H9 (cell line): ENCODE measurements around the gene ERC1. TPM values are rescaled to one million over a fixed set of nuclear protein-coding genes. Genes with fewer than 3 reads are reported as not detected.

ENCODE experiments used
- DNase-seq: peaks from one replicate; pipeline ENCODE4 v3.0.0-alpha.2; 2017
- H2AFZ ChIP-seq: one replicate; pipeline ENCODE4 v1.6.1; 2013; ENCODE audit warnings: mild to moderate bottlenecking, low read length, control low read depth, moderate library complexity
- H2AK5ac ChIP-seq: 2 replicates; pipeline ENCODE4 v1.6.1; 2013; ENCODE audit warnings: low read length, control low read depth, mixed read lengths; ENCODE audit not compliant: insufficient read length
- H2BK120ac ChIP-seq: one replicate; pipeline ENCODE4 v1.6.1; 2013; ENCODE audit warnings: low read depth, mild to moderate bottlenecking, low read length, control low read depth, inconsistent platforms; ENCODE audit not compliant: poor library complexity, severe bottlenecking
- H2BK12ac ChIP-seq: 2 replicates; pipeline ENCODE4 v1.6.1; 2013; ENCODE audit warnings: low read length, control low read depth, mixed read lengths, low read depth; ENCODE audit not compliant: insufficient read length
- H2BK15ac ChIP-seq: 2 replicates; pipeline ENCODE4 v1.6.1; 2013; ENCODE audit warnings: low read depth, low read length, control low read depth
- H2BK20ac ChIP-seq: one replicate; pipeline ENCODE4 v1.6.1; 2013; ENCODE audit warnings: low read depth, mild to moderate bottlenecking, low read length, control low read depth, inconsistent platforms; ENCODE audit not compliant: poor library complexity, severe bottlenecking
- H2BK5ac ChIP-seq: 2 replicates; pipeline ENCODE4 v1.6.1; 2013; ENCODE audit warnings: low read length, control low read depth, mixed read lengths; ENCODE audit not compliant: insufficient read length
- H3K14ac ChIP-seq: 2 replicates; pipeline ENCODE4 v1.6.1; 2013; ENCODE audit warnings: low read length, control low read depth; ENCODE audit not compliant: insufficient read depth
- H3K18ac ChIP-seq: 2 replicates; pipeline ENCODE4 v1.6.1; 2013; ENCODE audit warnings: low read depth, mild to moderate bottlenecking, mixed read lengths, low read length, control low read depth; ENCODE audit not compliant: insufficient read length
- H3K23ac ChIP-seq: 2 replicates; pipeline ENCODE4 v1.6.1; 2013; ENCODE audit warnings: low read length, control low read depth, mixed read lengths, low read depth; ENCODE audit not compliant: insufficient read length
- H3K23me2 ChIP-seq: 2 replicates; pipeline ENCODE4 v1.6.1; 2013; ENCODE audit warnings: low read depth, mild to moderate bottlenecking, mixed read lengths, low read length, control low read depth; ENCODE audit not compliant: insufficient read length, poor library complexity, severe bottlenecking
- H3K27ac ChIP-seq: 2 replicates; pipeline ENCODE4 v1.5.1; 2013; ENCODE audit warnings: low read length, control low read depth, mixed read lengths, low read depth; ENCODE audit not compliant: insufficient read length
- H3K27me3 ChIP-seq: 2 replicates; pipeline ENCODE4 v1.6.1; 2013; ENCODE audit warnings: low read length, control low read depth, inconsistent platforms; ENCODE audit not compliant: insufficient read depth
- H3K4ac ChIP-seq: 2 replicates; pipeline ENCODE4 v1.6.1; 2013; ENCODE audit warnings: low read depth, mild to moderate bottlenecking, control low read depth, inconsistent platforms, low read length, moderate library complexity
- H3K4me1 ChIP-seq: 2 replicates; pipeline ENCODE4 v1.6.1; 2013; ENCODE audit warnings: low read length, control low read depth, inconsistent platforms; ENCODE audit not compliant: insufficient read depth
- H3K4me2 ChIP-seq: 2 replicates; pipeline ENCODE4 v1.6.1; 2013; ENCODE audit warnings: low read length, control low read depth, mixed read lengths; ENCODE audit not compliant: insufficient read length, insufficient read depth
- H3K56ac ChIP-seq: 2 replicates; pipeline ENCODE4 v1.6.1; 2013; ENCODE audit warnings: low read depth, mild to moderate bottlenecking, mixed read lengths, low read length, control low read depth; ENCODE audit not compliant: insufficient read length
- H3K79me1 ChIP-seq: 2 replicates; pipeline ENCODE4 v1.6.1; 2013; ENCODE audit warnings: low read depth, mild to moderate bottlenecking, moderate library complexity, low read length, control low read depth, inconsistent platforms; ENCODE audit not compliant: insufficient read depth, poor library complexity, severe bottlenecking
- H3K79me2 ChIP-seq: 2 replicates; pipeline ENCODE4 v1.6.1; 2013; ENCODE audit warnings: low read length, control low read depth, inconsistent platforms; ENCODE audit not compliant: insufficient read depth
- H3K9ac ChIP-seq: 2 replicates; pipeline ENCODE4 v1.6.1; 2013; ENCODE audit warnings: low read length, control low read depth, mixed read lengths; ENCODE audit not compliant: insufficient read length; ENCODE audit errors: extremely low read depth
- H3K9me3 ChIP-seq: one replicate; pipeline ENCODE4 v1.6.1; 2013; ENCODE audit warnings: low read depth, low read length, inconsistent platforms; ENCODE audit not compliant: control insufficient read depth
- H3T11ph ChIP-seq: one replicate; pipeline ENCODE4 v1.6.1; 2013; ENCODE audit warnings: mild to moderate bottlenecking, low read length, control low read depth, inconsistent platforms
- H4K20me1 ChIP-seq: one replicate; pipeline ENCODE4 v1.6.1; 2013; ENCODE audit not compliant: control insufficient read depth, insufficient read length, insufficient read depth
- H4K5ac ChIP-seq: 2 replicates; pipeline ENCODE4 v1.6.1; 2013; ENCODE audit warnings: low read depth, mild to moderate bottlenecking, mixed read lengths, low read length, control low read depth; ENCODE audit not compliant: insufficient read length
- H4K8ac ChIP-seq: replicated peaks from 2 replicates; pipeline ENCODE4 v1.6.1; 2013; ENCODE audit warnings: low read length, control low read depth, mixed read lengths, low read depth; ENCODE audit not compliant: insufficient read length
- H4K91ac ChIP-seq: 2 replicates; pipeline ENCODE4 v1.6.1; 2013; ENCODE audit warnings: low read depth, mild to moderate bottlenecking, moderate library complexity, mixed read lengths, low read length, control low read depth; ENCODE audit not compliant: insufficient read length
- H3K27ac Mint-ChIP-seq, 3 experiments: 2 replicates in 2 of 3; 3 replicates in 1 of 3; pipeline ENCODE4 v1.8.0; 2020 to 2021; ENCODE audit warnings: mixed read lengths in 3 of 3, mild to moderate bottlenecking in 1 of 3, moderate library complexity in 1 of 3
- H3K27me3 Mint-ChIP-seq: 2 replicates; pipeline ENCODE4 v1.8.0; 2021; ENCODE audit warnings: low read depth, mild to moderate bottlenecking, moderate library complexity, mixed read lengths
- H3K36me3 Mint-ChIP-seq, 3 experiments: 2 replicates in 2 of 3; 3 replicates in 1 of 3; pipeline ENCODE4 v1.8.0; 2020 to 2021; ENCODE audit warnings: low read depth in 3 of 3, mixed read lengths in 3 of 3; ENCODE audit not compliant: insufficient read depth in 1 of 3
- H3K4me1 Mint-ChIP-seq, 2 experiments: 2 replicates each; pipeline ENCODE4 v1.8.0; 2020; ENCODE audit warnings: mixed read lengths in 2 of 2
- H3K4me3 Mint-ChIP-seq, 2 experiments: 2 replicates in 1 of 2; 3 replicates in 1 of 2; pipeline ENCODE4 v1.8.0; 2020 to 2021; ENCODE audit warnings: mild to moderate bottlenecking in 2 of 2, mixed read lengths in 2 of 2, moderate library complexity in 1 of 2
- H3K9me3 Mint-ChIP-seq, 2 experiments: 2 replicates in 1 of 2; 3 replicates in 1 of 2; pipeline ENCODE4 v1.8.0; 2020; ENCODE audit warnings: mild to moderate bottlenecking in 2 of 2, mixed read lengths in 2 of 2, moderate library complexity in 1 of 2
- WGBS: extraction: QIAGEN DNeasy Blood & Tissue Kit; methylation state at CpG from one replicate; pipeline ENCODE4 v1.1.7; 2013; ENCODE audit warnings: missing lambda C conversion rate, low lambda C conversion rate, mixed read lengths; ENCODE audit not compliant: insufficient read length; ENCODE audit errors: extremely low coverage; 5-methylcytosine and 5-hydroxymethylcytosine counted together
- total RNA-seq: library from RNA; stranded (reverse); gene quantifications from 2 replicates; pipeline ENCODE4 v1.2.1, GENCODE V29; 2021
- TF ChIP-seq, protein P1 (sequence below): fragments of 200-600 bp; sonication (generic); conservative IDR thresholded peaks from 3 replicates; pipeline ENCODE4 v1.8.0; 2021; ENCODE audit warnings: antibody characterized with exemption, mild to moderate bottlenecking

The ERC1 gene
- total RNA-seq, 1 experiment from 2014 or later = 51.2 TPM

DNA sequence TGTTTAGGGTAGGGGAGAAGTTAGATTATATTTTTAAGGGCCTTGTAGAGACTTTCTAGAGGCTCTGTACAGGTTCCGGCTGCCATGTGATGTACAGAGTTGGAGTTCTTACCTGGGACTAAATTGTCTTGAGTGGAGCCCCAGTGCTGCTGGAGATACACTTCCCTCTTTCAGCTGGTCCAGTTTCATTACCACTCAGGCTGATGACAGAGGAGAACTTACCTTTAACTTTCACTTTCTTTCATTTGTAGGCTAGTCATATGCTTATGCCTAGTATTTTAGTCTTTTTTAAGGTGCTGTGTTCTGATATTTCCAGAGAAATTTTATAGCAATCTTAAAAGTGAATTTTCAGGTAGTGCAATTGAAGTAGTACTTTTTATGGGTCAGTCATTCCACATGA is 117.3 kb downstream of the ERC1 start:
- WGBS = no CpG with 5 or more reads among the region's 1 CpG
- no peak overlapping the region for H3K4me3 Mint-ChIP-seq

More for the DNA sequence above, 117.3 kb downstream of the ERC1 start:
- Mint-ChIP-seq H3K9me3 (no peaks in the 10 kb centered on the region), H3K36me3 (peaks cover 2 to 8% (median 7%) of the 10 kb centered on the region in 3 experiments; a peak in 4 of 7 replicates), H3K4me1 (peaks cover 10 to 13% of the 10 kb centered on the region in 2 experiments), H3K27ac (no peak overlapping the region; a peak in 1 of 7 replicates), H3K27me3 (no peaks in the 10 kb centered on the region)
- Histone ChIP-seq H2AFZ (no peak overlapping the region), H3K27me3 (no peaks in the 10 kb centered on the region), H4K8ac (no peak overlapping the region), H4K5ac (no peak overlapping the region), H2BK5ac (no peak overlapping the region), H3K79me1 (peaks cover 3% of the 10 kb centered on the region), H3K4ac (no peak overlapping the region), H3K79me2 (no peaks in the 10 kb centered on the region), H4K20me1 (no peaks in the 10 kb centered on the region), H2BK15ac (no peak overlapping the region), H2AK5ac (no peak overlapping the region), H3K14ac (no peak overlapping the region), H3T11ph (no peak overlapping the region), H2BK12ac (no peak overlapping the region), H3K4me2 (no peak overlapping the region), H3K27ac (no peak overlapping the region), H3K9ac (no peak overlapping the region), H3K23ac (no peak overlapping the region), H3K18ac (no peak overlapping the region), H4K91ac (no peak overlapping the region), H2BK120ac (no peak overlapping the region), H3K23me2 (no peaks in the 10 kb centered on the region), H3K9me3 (no peaks in the 10 kb centered on the region), H2BK20ac (no peak overlapping the region), H3K56ac (no peak overlapping the region), H3K4me1 (no peaks in the 10 kb centered on the region)
- no peak for DNase-seq
- TF ChIP-seq, protein P1, sequence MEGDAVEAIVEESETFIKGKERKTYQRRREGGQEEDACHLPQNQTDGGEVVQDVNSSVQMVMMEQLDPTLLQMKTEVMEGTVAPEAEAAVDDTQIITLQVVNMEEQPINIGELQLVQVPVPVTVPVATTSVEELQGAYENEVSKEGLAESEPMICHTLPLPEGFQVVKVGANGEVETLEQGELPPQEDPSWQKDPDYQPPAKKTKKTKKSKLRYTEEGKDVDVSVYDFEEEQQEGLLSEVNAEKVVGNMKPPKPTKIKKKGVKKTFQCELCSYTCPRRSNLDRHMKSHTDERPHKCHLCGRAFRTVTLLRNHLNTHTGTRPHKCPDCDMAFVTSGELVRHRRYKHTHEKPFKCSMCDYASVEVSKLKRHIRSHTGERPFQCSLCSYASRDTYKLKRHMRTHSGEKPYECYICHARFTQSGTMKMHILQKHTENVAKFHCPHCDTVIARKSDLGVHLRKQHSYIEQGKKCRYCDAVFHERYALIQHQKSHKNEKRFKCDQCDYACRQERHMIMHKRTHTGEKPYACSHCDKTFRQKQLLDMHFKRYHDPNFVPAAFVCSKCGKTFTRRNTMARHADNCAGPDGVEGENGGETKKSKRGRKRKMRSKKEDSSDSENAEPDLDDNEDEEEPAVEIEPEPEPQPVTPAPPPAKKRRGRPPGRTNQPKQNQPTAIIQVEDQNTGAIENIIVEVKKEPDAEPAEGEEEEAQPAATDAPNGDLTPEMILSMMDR = no peak
